Stimulated activated CD4-positive, alpha-beta T cell treated with anti-CD3 and anti-CD28 coated beads, Interleukin-1b, Interleukin-23, amount 100 ng/mL, for 48 hours (primary cell): ENCODE results near the gene ANKEF1.
"Not testable (repeated sequence)": the region's sequence is repeated elsewhere in the genome, so short reads cannot be mapped to it uniquely, and the experiment has no call there.

Experiments used
- DNase-seq: peaks from one replicate; pipeline ENCODE4 v3.0.0-alpha.2; 2020

The ANKEF1 gene

GRCh38 chr20:10033905-10034650 lies 709 bp upstream of the ANKEF1 start:
- DNase-seq, result no peak

- not testable (repeated sequence) for DNase-seq
Measured at GRCh38 chr20:10036321-10036720, 1.5 kb downstream of the ANKEF1 start.

GRCh38 chr20:10040070-10040975 lies 5.5 kb downstream of the ANKEF1 start:
- DNase-seq, result no peak

GRCh38 chr20:10042086-10042485 lies 7.3 kb downstream of the ANKEF1 start:
- no peak for DNase-seq

- DNase-seq, result no peak
Measured at GRCh38 chr20:10047427-10047826, 12.6 kb downstream of the ANKEF1 start.

- DNase-seq, result no peak
Measured at GRCh38 chr20:10051185-10051584, 16.4 kb downstream of the ANKEF1 start.

GRCh38 chr20:10059006-10059405 lies 24.2 kb downstream of the ANKEF1 start:
- DNase-seq, result no peak

GRCh38 chr20:10060226-10060625 lies 25.4 kb downstream of the ANKEF1 start:
- DNase-seq, result no peak

GRCh38 chr20:10061641-10062040 lies 26.9 kb downstream of the ANKEF1 start:
- no peak for DNase-seq

GRCh38 chr20:10063482-10063881 lies 28.7 kb downstream of the ANKEF1 start:
- no peak for DNase-seq

GRCh38 chr20:10064611-10065010 lies 29.8 kb downstream of the ANKEF1 start:
- DNase-seq, result no peak

GRCh38 chr20:10065154-10065833 lies 30.5 kb downstream of the ANKEF1 start:
- no peak for DNase-seq

GRCh38 chr20:10067321-10067720 lies 32.5 kb downstream of the ANKEF1 start:
- no peak for DNase-seq

GRCh38 chr20:10074513-10074912 lies 39.7 kb downstream of the ANKEF1 start:
- DNase-seq, result no peak

- no peak for DNase-seq
Measured at GRCh38 chr20:10075606-10076005, 40.8 kb downstream of the ANKEF1 start.

GRCh38 chr20:10076126-10077080 lies 41.6 kb downstream of the ANKEF1 start:
- no peak for DNase-seq

GRCh38 chr20:10077081-10077471 lies 42.3 kb downstream of the ANKEF1 start:
- no peak for DNase-seq

GRCh38 chr20:10077886-10078285 lies 43.1 kb downstream of the ANKEF1 start:
- DNase-seq, result no peak

- no peak for DNase-seq
Measured at GRCh38 chr20:10078403-10078802, 43.6 kb downstream of the ANKEF1 start.

GRCh38 chr20:10079964-10080363 lies 45.2 kb downstream of the ANKEF1 start:
- no peak for DNase-seq

GRCh38 chr20:10080574-10080973 lies 45.8 kb downstream of the ANKEF1 start:
- DNase-seq, result no peak

- no peak for DNase-seq
Measured at GRCh38 chr20:10089871-10090587, 55.2 kb downstream of the ANKEF1 start.
